ENCODE data around the gene SPDYE6. TPM values are rescaled to one million over a fixed set of nuclear protein-coding genes. Genes with fewer than 3 reads are reported as not detected.
"Not testable (repeated sequence)": the region's sequence is repeated elsewhere in the genome, so short reads cannot be mapped to it uniquely, and the experiment has no call there.

The SPDYE6 gene
- polyA plus RNA-seq (2012; rRNA removed), result not detected in 2 replicates
- polyA plus RNA-seq (2012; cell fraction: cytosol; rRNA removed), result not detected in 2 replicates
- polyA plus RNA-seq (2012; cell fraction: nucleus; rRNA removed), result not detected in 2 replicates

DNA sequence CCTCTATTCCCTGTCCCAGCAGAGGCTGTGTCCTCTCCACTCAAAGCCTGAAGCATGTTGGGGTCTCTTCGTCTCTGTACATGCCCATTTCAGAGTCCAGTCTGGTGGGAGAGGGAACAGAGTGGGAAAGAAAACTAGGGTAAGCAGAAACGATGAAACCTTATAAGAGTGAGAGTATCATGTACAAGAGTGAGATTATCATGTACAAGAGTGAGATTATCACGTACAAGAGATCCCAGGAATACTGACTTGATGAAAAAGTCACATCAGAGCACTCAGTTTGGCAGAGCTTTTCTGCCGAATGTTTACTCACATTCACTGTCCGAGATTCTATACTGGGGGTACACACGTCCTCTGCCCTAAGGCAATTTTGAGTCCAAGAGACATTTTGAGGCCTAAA lies at the start of gene SPDYE6:
Gene SPDYE6 (minus strand): TSS at position 101 of the 400 bp plus-strand sequence. CDS start 421 bp downstream, outside the sequence.
- H2AFZ ChIP-seq (ENCODE audit: low read depth); H3K4me1 ChIP-seq (ENCODE audit: control insufficient read depth in 1 of 2, insufficient read depth in 2 of 2, low read depth in 1 of 2, low read length in 1 of 2); H3F3A ChIP-seq (replicated peaks; ENCODE audit: insufficient read depth); H3K4me3 ChIP-seq (ENCODE audit: low read depth in 2 of 2, low read length in 1 of 2); H4K20me1 ChIP-seq (ENCODE audit: insufficient read depth); H3K27me3 ChIP-seq (ENCODE audit: insufficient read depth); H3K36me3 ChIP-seq (replicated peaks in 1 of 2; ENCODE audit: control insufficient read depth in 1 of 2, insufficient read depth in 2 of 2, low read length in 1 of 2); H3K79me2 ChIP-seq (ENCODE audit: insufficient read depth); H3K9me2 ChIP-seq; H3K4me2 ChIP-seq; DNase-seq; H3K27ac ChIP-seq (ENCODE audit: low read depth in 2 of 2, low read length in 1 of 2); H3K9ac ChIP-seq; POLR2A ChIA-PET; H3K9me3 ChIP-seq; CTCF ChIA-PET: not testable (repeated sequence)
- no CpG with 5 or more reads among the region's 6 CpGs for WGBS (ENCODE audit: low lambda C conversion rate)

DNA sequence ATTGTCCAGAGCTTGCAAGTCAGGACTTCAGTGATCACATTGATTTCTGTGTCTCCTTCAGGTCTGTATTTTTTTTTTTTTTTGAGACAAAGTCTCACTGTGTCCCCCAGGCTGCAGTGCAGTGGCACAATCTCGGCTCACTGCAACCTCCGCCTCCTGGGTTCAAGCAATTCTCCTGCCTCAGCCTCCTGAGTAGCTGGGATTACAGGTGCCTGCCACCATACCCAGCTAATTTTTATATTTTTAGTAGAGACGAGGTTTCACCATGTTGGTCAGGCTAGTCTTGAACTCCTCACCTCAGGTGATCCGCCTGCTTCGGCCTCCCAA lies 48.6 kb upstream of the SPDYE6 start:
- H3K9me2 ChIP-seq; DNase-seq; H2AFZ ChIP-seq (ENCODE audit: low read depth); H3K4me2 ChIP-seq; H3K4me3 ChIP-seq (ENCODE audit: low read depth in 2 of 2, low read length in 1 of 2); H3K27ac ChIP-seq (ENCODE audit: low read depth in 2 of 2, low read length in 1 of 2); H3K9me3 ChIP-seq; H3K4me1 ChIP-seq (ENCODE audit: control insufficient read depth in 1 of 2, insufficient read depth in 2 of 2, low read depth in 1 of 2, low read length in 1 of 2); H3K9ac ChIP-seq; H3K27me3 ChIP-seq (ENCODE audit: insufficient read depth); H4K20me1 ChIP-seq (ENCODE audit: insufficient read depth): not testable (repeated sequence)
- ChIA-PET POLR2A (interaction anchor here (0.6 to 1.0 kb wide), 3 partner anchors 9 to 117 kb away, joined by 3 to 5 read pairs (median 5); partner anchors contain the start of gene PRKRIP1), CTCF (interaction anchor here (0.9 to 4.9 kb wide), 22 partner anchors 7 to 134 kb away, joined by 3 to 47 read pairs (median 8); partner anchors contain the start of genes ALKBH4, LRWD1 and PRKRIP1)
- 96% methylated on average over 5 of the region's 5 CpGs for WGBS (ENCODE audit: low lambda C conversion rate)
- peaks cover 71 to 89% of the 10 kb centered on the region in 2 experiments for H3K36me3 ChIP-seq (replicated peaks in 1 of 2; ENCODE audit: control insufficient read depth in 1 of 2, insufficient read depth in 2 of 2, low read length in 1 of 2)
- H3F3A ChIP-seq (replicated peaks; ENCODE audit: insufficient read depth), result peaks cover 28% of the 10 kb centered on the region
- H3K79me2 ChIP-seq (ENCODE audit: insufficient read depth), result peaks cover 18% of the 10 kb centered on the region
- TF ChIP-seq, protein P1, sequence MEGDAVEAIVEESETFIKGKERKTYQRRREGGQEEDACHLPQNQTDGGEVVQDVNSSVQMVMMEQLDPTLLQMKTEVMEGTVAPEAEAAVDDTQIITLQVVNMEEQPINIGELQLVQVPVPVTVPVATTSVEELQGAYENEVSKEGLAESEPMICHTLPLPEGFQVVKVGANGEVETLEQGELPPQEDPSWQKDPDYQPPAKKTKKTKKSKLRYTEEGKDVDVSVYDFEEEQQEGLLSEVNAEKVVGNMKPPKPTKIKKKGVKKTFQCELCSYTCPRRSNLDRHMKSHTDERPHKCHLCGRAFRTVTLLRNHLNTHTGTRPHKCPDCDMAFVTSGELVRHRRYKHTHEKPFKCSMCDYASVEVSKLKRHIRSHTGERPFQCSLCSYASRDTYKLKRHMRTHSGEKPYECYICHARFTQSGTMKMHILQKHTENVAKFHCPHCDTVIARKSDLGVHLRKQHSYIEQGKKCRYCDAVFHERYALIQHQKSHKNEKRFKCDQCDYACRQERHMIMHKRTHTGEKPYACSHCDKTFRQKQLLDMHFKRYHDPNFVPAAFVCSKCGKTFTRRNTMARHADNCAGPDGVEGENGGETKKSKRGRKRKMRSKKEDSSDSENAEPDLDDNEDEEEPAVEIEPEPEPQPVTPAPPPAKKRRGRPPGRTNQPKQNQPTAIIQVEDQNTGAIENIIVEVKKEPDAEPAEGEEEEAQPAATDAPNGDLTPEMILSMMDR (IDR thresholded peaks at IDR 0.05), result peak; percentile 18; the same call in 1 of the 2 replicates

GRCh38 chr7:102404005-102404861 lies 48.0 kb upstream of the SPDYE6 start:
- ChIA-PET CTCF (interaction anchor here (0.6 to 4.9 kb wide), 24 partner anchors 8 to 134 kb away, joined by 3 to 47 read pairs (median 6); partner anchors contain the start of genes ALKBH4, LRWD1 and PRKRIP1), POLR2A (interaction anchor here (0.6 to 1.0 kb wide), 3 partner anchors 8 to 116 kb away, joined by 3 to 5 read pairs (median 5); partner anchors contain the start of gene PRKRIP1)
- 82% methylated on average over 15 of the region's 15 CpGs for WGBS (ENCODE audit: low lambda C conversion rate)
- H3K4me3 ChIP-seq (ENCODE audit: low read depth in 2 of 2, low read length in 1 of 2), result no peak overlapping the region
- H3K9me3 ChIP-seq, result no peaks in the 10 kb centered on the region
- H3K36me3 ChIP-seq (replicated peaks in 1 of 2; ENCODE audit: control insufficient read depth in 1 of 2, insufficient read depth in 2 of 2, low read length in 1 of 2), result peaks cover 72 to 89% of the 10 kb centered on the region in 2 experiments
- H3K4me2 ChIP-seq, result no peak overlapping the region
- H3K4me1 ChIP-seq (ENCODE audit: control insufficient read depth in 1 of 2, insufficient read depth in 2 of 2, low read depth in 1 of 2, low read length in 1 of 2), result no peaks in the 10 kb centered on the region
- peak; percentile 82 for DNase-seq
- H4K20me1 ChIP-seq (ENCODE audit: insufficient read depth), result no peaks in the 10 kb centered on the region
- no peak overlapping the region for H3K27ac ChIP-seq (ENCODE audit: low read depth in 2 of 2, low read length in 1 of 2)
- H3K9me2 ChIP-seq, result no peaks in the 10 kb centered on the region
- H3K27me3 ChIP-seq (ENCODE audit: insufficient read depth), result no peaks in the 10 kb centered on the region
- H3K79me2 ChIP-seq (ENCODE audit: insufficient read depth), result peaks cover 18% of the 10 kb centered on the region
- H3K9ac ChIP-seq, result no peak overlapping the region
- TF ChIP-seq EP300 (IDR thresholded peaks at IDR 0.05; ENCODE audit: borderline replicate concordance in 1 of 2, low read depth in 1 of 2, low read length in 1 of 2) (no peak), SMC3 (IDR thresholded peaks at IDR 0.05; ENCODE audit: low read depth, low read length) (peak; percentile 54), RAD21 (IDR thresholded peaks at IDR 0.05; ENCODE audit: low read length) (peak; percentile 77)
- TF ChIP-seq, protein P1 (IDR thresholded peaks at IDR 0.05), result peak; percentile 79
- no peak overlapping the region for H2AFZ ChIP-seq (ENCODE audit: low read depth)
- peaks cover 28% of the 10 kb centered on the region for H3F3A ChIP-seq (replicated peaks; ENCODE audit: insufficient read depth)

All from SK-N-SH (cell line).